GM21447 (cell line): ENCODE results near the gene MBNL1.
"Not testable (repeated sequence)": the region's sequence is repeated elsewhere in the genome, so short reads cannot be mapped to it uniquely, and the experiment has no call there.

Experiments
- ATAC-seq: cut with Tn5 transposase; IDR thresholded peaks from one replicate; pipeline ENCODE4 v1.9.1; 2021; ENCODE audit not compliant: unreplicated experiment

MBNL1 gene

DNA sequence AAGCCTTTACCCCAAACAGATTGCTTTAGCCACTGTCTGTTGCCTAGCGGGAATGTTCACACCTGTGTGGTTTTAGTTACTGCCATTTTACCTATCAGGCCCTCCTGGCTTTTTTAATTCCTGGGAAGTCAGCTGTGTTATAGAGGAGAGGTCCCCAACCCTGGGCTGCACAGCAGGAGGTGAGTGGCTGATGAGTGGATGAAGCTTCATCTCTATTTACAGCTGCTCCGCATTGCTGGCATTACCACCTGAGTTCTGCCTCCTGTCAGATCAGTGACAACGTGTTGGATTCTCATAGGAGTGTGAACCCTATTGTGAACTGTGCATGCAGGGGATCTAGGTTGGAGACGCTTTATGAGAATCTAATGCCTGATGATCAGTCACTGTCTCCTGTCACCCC lies 127.0 kb downstream of the MBNL1 start:
- no peak for ATAC-seq

DNA sequence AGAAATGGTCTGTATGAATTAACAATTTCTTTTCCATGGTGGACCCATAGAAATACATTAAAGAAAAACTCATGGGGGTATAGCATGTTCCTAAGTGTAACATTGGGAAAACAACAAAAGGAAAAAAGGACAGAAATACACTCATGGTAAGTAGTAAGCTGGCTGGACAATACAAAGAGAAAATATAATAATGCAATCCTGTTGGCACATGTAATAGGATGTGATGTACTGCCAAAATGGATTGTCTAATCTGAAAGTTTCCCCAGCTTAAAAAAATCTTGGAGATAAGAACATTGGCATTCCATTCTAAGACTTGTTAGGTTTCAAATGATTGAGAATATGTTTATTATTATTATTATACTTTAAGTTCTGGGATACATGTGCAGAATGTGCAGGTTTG lies 128.1 kb downstream of the MBNL1 start:
- ATAC-seq = no peak

DNA sequence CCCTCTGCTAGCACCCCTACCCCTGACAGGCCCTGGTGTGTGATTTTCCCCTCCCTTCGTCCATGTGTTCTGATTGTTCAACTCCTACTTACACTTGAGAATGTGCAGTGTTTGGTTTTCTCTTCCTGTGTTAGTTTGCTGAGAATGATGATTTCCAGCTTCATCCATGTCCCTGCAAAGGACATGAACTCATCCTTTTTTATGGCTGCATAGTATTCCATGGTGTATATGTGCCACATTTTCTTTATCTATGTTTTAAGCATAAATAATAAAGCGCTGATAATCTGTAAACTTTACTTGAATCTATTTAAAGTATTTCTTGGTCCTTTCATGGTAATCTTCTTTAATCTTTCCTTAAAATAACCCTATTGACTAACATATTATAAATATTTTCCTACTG lies 128.6 kb downstream of the MBNL1 start:
- not testable (repeated sequence) for ATAC-seq

DNA sequence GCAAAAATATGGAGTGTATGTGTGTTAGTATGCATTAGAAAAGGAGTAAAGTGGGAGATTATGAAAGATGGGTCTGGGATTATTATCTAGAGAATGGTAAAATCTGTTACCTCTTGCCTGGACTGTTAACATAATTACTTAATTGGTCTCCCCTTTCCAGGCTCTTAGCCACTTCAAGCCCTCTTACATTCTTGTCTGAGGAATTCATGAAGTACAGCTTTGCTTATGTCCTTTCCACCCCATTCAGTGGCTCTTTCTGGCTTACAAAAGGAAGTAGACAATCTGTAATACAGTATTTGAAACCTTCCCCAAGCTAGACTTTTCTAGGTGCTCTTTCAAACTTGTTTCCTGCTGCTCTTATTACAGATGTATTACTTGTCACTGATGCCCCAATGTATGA lies 129.8 kb downstream of the MBNL1 start:
- no peak for ATAC-seq

DNA sequence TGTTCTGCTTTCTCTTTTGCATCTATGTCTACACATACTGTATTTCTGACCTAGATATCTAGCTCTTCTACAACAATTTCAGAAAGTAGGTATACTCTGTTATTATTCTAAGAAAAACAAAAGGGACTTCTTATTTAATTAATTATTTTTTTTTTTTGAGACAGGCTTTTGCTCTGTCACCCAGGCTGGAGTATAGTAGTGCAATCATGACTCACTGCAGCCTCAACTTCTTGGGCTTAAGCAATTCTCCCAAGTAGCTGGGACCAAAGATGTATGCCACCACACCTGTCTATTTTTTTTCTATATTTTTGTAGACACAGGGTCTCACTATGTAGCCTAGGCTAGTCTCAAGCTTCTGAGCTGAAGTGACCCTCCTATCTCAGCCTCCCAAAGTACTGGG lies 130.6 kb downstream of the MBNL1 start:
- ATAC-seq = no peak

DNA sequence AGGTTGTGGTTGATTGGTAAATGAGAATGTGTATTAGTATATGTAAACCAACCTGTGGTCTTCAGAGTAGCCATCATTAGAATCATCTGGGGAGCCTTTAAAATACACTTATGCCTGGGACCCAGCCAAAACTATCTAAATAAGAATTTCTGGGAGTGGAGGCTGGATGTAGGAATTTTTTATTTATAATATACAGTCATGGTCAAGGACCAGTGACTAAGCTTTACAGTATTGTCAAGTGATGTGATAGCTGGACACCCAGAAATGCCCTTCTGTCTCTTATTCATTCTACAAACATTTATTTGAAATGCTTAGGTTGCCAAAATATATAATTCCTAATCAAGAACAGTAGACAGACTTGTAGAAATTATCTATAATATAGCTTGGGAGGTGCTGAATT lies 132.2 kb downstream of the MBNL1 start:
- no peak for ATAC-seq

DNA sequence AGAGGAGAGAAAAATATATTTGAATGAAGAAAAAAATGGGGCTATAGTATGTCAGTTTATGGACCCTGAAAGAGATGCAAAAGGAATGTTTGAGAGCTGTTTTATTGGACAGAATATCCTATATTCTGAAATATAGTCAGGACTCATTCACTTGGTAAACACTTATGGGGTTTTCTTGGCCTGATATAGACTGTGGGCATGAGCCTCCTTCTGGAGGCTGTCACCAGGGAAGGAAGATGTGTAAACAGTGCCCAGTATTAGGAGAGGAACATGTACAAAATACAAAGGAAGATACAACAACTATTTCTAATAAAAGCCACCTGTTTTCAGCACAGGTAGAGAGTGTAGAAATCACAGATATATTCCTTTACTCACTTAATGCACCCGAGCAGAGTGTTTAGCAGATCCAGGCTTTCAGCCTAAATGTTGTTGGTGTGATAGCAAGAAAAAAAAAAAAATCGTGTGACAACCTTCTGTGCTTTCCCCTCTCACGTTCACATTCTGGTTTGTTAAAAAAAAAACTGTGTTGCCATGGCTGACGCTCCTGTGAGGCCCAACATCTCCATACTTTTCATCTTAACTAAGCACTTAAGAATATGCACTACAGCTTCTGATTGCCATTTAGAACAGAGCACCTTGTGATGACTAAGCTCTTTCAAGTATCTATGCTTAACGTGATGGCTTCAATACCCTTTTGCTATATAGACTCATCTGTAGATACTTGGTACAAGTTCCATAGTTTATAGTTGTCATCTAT lies 134.1 kb downstream of the MBNL1 start:
- no peak for ATAC-seq

DNA sequence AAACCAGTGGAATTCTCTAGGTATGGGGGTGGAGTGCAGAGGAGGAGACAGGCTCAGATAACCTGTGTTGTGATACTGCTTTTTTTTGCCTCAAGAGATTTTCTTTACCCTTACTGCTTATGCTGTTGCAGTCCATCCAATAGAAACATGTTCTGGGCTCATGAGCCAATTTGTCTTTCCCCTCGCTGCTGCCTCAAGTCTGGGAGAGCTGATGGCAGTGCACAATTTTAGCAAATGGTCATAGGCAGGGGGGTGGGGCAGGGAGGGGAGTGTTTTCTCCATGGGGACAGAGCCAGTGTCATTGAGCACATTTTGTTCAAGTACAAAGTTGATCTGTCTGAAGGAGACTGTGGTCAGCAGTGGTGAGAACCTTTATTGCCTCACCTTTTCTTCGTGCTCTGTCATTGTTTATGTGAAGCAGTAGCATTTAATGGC lies 134.9 kb downstream of the MBNL1 start:
- no peak for ATAC-seq

DNA sequence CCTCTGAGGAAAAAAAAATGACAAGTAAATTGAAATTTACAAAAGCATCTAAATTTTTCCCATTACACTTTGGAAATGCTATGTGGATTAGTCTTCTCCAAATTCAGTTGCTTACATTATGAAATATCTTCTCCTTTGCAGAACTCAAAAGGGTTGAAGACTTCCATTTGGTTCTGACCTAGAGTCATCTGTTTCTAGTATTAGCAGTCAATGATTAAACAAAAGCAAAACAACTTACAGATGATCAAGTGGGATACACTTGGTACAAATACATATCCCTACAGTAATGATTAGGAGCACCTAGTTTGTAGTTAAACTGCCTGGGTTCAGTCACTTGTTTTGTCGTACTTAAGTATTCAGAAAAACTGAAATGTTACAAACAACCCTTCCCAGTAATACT lies 136.2 kb downstream of the MBNL1 start:
- no peak for ATAC-seq

DNA sequence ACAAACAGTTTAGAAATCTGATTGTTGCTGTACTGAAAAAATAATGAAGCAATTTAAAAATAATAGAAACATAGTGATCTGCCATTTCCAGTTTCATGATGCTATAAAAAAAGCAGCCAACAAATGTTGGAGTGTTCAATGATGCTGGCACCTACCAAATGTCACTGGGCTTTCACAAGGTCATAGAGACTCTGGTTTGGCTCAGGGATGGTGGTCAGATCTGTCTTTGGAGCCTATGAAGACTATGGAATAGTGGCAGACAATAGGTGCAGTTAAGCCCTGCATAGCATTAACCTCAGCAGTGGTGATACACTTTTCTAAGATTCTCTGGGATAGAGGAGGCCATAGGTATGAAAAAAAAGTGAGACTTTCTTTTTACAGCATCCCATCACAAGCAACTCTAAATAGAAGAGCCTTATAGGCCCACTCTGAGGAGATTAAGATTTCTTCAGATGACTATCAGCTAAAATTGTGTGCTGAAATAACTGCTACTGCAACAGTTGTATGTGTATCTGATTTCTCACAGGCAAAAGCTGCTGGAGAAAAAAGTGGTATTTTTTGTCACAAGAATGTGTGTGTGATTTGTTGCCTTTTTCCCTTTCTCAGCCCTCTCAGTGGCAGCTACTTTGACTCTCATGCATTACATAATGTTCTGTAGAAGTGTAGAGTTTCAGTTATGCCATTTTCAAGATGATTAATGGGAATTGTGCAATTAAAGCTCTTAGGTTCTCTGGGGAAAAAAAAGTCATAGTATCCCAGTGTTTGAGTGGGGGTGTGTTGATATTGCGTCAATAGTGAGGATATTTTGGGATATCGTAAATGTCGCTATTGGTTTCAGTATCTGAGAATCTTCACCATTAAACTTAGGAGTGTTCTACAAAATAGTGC lies 137.4 kb downstream of the MBNL1 start:
- no peak for ATAC-seq

DNA sequence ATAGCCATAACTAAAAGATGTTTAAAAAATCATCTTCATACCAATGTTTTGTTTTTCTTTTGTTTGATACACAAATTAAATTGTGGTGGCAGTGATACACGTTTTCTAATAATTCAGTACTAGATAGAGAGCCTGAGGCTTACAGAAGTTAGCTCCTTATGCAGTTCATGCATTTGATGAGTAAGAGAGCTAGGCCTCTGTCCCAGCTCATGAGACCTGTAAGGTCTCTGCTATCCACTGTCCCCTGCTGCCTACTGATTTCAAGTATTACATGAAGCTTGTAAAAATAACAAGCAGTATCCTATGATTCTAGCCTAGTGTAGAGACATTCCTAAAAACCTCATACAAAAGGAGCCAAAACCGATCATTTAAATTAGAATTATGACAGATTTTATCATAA lies 144.5 kb downstream of the MBNL1 start:
- no peak for ATAC-seq

DNA sequence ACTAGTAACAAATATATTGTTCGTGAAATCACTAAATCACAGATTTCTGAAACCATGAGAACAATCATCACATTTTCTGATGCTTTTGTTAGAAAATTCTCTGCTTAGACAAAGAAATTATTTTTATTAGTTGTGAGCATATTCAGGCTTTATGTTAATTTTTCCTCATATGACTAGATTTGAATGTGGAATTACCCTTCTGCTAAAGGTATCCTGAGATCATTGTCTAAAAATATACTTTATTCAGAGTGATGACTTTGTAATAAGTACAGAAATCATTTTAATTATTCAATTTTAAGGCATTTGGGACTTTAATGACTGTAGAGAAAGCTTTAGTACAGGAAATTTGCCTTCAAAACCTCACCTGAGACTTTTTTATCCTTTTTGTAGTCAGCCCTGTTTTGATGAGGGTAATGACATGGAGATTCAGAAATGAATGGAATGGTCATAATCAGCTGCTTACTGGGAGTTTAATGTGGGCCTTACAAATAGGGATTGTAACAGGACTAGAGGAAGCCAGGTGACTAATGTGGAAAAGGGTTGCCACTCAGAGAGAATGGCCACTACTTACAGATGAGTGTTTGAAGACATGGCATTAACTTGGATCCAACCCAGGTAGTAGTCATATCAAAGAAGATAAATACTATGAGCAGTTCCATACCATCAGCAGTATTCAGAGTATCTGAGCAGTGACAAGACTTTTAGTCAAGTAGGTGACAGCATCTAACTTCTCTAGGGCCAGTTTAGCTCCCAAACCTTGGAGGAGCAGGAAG lies 148.3 kb downstream of the MBNL1 start:
- ATAC-seq = no peak

DNA sequence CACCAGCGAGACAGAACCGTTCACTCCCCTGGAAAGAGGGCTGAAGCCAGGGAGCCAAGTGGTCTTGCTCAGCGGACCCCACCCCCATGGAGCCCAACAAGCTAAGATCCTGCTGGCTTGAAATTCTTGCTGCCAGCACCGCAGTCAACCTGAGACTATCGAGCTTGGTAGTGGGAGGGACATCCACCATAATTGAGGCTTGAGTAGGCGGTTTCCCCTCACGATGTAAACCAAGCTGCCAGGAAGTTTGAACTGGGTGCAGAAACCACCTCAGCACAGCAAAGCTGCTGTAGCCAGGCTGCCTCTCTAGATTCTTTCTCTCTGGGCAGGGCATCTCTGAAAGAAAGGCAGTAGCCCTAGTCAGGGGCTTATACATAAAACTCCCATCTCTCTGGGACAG lies 151.0 kb downstream of the MBNL1 start:
- ATAC-seq = no peak

DNA sequence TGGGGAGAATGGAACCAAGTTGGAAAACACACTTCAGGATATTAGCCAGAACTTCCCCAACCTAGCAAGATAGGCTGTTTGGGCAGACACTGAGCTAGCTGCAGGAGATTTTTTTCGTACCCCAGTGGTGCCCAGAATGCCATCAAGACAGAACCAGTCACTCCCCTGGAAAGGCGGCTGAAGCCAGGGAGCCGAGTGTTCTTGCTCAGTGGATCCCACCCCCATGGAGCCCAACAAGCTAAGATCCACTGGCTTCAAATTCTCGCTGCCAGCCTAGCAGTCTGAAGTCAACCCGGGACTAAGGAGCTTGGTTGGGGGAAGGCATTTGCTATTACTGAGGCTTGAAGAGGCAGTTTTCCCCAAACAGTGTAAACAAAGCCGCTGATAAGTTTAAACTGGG lies 152.4 kb downstream of the MBNL1 start:
- no peak for ATAC-seq

DNA sequence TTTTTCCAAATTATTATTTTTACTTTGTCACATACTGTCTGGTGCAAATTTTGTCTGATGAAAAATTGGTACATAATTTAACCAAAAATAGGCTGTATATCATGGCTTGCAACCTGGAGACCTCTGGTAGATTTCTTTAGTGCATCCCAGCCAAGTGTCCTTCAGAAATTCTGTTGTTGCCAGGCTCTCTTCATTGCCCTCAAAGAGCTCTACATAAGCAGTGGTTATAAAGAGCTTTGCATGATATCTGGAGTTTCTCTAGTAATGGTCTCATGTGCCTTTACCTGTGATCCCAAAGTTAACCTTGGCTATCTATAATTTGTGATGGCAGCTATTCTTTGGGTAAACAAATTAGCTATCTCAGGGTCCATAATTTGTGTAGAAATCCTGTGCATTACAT lies 157.7 kb downstream of the MBNL1 start:
- ATAC-seq = no peak

DNA sequence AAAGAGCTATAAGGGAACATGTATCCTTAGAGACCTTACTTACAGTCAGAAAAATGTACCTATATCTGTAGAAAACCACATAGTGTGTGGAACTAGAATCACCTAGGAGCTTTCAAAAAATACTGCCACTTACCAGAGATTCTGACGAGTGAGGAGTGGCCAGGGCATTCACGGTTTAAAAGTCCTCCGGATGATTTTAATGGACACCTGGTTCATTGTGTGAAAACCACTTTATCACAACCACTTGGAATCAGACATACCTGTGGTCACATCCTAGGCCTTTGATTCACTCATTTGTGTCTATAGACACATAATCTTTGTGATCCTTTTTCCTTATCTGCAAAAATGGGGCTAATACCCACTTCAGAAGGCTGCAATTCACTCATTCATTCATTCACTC lies 159.8 kb downstream of the MBNL1 start:
- no peak for ATAC-seq

DNA sequence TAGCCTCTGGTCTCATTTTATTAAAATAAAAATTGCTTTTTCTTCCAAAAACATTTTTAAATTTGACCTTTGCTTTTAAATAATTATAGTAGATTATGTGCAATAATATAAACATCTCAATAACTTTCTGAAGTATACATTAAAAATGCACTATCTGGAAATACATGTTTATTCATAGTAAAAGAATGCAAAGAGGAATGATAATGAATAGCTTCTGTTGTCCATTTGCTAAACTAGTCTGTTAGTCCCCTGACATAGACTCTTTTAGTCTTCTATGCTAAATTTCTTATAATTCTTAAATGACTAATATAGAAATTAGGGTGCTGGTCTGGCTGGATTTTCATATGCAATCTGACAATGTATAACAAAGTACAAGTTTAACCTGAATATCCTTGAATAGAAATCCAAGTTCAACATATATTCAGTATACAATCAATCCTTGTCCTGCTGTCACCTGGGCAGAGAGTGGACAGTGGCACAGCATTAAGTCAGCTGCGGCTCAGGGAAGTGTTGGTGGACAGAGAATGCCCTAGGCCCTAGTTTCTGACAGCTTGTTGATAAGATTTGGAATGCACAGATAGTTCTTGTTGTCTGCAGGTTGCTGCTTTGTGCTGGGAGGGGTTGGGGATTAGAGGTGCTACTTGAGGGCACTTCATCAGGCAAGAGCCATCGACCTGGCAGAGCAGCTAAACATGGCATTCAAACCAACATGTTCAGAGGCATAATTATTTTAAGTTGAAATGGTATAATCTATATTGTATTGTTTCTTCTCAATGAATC lies 161.7 kb downstream of the MBNL1 start:
- no peak for ATAC-seq

DNA sequence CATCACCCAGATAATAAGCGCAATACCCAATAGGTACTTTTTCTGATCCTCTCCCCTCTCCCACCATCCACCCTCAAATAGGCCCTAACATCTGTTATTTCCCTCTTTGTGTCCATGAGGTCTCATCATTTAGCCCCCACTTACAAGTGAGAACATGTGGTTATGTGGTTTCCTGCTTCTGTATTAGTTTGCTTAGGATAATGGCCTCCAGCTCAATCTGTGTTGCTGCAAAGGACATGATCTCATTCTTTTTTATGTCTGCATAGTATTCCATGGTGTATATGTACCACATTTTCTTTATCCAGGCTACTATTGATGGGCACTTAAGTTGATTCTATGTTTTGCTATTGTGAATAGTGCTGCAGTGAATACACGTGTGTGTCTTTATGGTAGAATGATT lies 165.4 kb downstream of the MBNL1 start:
- no peak for ATAC-seq

DNA sequence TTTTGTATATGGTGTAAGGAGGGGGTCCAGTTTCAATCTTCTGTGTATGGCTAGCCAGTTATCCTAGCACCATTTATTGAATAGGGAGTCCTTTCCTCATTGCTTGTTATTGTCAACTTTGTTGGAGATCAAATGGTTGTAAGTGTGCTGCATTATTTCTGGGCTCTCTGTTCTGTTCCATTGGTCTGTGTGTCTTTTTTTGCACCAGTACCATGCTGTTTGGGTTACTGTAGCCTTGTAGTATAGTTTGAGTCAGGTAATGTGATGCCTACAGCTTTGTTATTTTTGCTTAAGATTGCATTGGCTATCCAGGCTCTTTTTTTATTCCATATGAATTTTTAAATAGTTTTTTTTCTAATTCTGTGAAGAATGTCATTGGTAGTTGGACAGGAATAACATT lies 166.5 kb downstream of the MBNL1 start:
- not testable (repeated sequence) for ATAC-seq

DNA sequence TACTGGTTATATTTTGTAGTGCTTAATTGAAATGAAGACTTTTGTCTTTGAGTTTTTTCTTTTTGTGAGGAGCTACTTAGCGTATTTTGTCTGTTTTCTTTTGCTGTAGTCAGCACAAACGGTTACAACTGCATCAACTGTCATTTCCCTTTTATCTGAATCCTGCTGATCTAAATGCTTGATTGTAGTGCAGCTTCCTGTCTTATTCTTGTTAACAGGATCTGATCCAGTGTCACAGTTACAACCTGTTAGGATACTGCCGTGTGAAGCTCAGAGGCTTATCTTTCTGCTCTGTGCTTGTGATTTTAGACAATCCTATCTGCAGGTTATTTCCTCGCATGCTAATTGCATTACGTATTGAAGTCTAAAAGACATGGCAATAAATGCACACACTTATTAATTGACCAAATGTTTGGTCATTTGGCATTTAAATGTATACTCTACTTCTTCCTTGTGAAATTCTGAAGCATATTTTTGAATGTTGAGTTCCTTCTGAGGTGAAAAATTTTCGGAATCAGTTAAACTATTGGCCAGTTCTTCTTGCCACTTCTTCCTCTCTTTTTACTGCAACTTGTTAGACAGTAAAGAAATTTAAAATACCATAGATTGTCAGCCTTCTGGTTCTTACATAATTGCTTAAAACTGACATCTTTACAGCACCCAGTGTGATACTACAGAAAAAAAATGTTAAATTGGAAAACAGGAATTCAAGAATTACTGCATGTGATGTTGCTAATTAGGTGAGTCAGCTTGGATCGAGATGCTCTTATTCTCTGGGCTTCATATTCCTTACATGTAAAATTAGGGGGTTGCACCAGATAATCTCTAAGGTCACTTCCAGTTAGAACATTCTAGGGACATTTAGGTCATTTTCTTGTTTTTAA lies 168.2 kb downstream of the MBNL1 start:
- no peak for ATAC-seq
